Bronchus fibroblast of lung (primary cell): Measurements from ENCODE around the gene C19orf38. TPM values are rescaled to one million over a fixed set of nuclear protein-coding genes. Genes with fewer than 3 reads are reported as not detected.

Source experiments
- total RNA-seq: library from RNA; depleted of rRNA; stranded (reverse); fragments of >200 nt; gene quantifications from 2 replicates; pipeline ENCODE4 v1.2.3, GENCODE V29; 2015

The C19orf38 gene, protein sequence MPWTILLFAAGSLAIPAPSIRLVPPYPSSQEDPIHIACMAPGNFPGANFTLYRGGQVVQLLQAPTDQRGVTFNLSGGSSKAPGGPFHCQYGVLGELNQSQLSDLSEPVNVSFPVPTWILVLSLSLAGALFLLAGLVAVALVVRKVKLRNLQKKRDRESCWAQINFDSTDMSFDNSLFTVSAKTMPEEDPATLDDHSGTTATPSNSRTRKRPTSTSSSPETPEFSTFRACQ
- 0.15 and 0.17 TPM in 2 replicates for total RNA-seq

DNA sequence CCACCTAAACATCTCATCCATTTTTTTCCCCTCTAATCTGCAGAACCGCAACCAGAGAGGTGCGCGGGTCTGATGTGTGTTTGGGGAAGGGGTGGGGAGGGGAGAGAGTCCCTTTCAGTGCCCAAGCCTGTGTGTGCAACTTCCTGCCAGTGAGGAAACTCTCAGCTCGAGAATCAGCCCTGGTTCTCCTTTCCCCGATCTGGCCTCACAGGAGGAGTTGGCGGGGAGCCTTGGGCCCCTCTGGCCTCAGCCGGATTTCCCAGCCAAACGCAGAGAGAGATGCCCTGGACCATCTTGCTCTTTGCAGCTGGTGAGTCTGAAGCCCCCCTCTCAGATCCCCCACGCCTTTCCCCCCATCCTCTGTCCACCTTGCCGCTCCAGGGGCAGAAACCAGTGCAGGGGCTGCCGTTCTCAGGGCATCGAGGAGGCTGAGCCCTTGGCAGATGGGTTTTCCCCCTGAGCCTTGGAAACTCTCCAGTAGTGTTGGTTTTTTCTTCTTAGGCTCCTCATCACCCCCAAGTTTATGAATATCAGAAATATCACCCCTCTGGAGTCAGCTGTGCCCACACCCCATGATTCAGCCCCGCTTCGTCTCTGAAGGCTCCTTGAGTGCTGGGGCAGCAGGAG lies at the start of gene C19orf38:
C19orf38 (plus strand) TSS at position 186 of the 627 bp plus-strand sequence; CDS start at position 280, 94 bp downstream.

GRCh38 chr19:10835754-10836478 lies 12.3 kb upstream of the C19orf38 start, which contains the start of gene TMED1:
TSS of gene TMED1 (minus strand) at chr19:10836212. CDS start at chr19:10836191, 21 bp downstream.

DNA sequence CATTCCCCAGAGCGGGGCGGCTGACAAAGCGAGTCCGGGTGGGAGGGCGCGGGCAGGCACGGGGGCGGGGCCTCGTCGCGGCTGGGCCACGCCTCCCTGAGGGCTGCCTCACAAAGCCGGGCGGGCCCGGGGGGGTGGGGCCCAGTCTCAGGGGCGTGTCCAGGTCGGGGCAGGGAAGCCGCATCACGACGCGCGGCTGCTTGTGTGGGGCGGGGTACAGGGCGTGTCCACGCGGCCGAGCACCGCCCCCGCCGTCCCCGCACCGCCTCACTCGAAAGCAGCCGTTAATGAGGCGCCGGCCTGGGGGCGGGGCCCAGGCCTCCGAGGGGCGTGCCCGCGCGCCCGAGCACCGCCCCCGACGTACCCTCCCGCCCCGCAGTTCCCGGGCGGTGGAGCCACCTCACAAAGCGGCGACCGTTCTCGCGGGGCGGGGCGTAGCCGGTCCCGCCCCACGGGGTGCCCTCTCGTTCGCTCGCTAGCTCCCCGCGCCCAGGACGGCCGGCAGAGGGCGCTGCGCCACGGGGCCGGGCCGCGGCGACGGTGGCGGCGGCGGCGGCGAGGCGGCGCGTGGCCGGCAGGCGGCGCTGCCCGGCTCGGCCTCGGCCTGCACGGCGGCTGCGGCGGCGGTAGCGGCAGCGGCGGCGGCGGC lies 22.9 kb downstream of the C19orf38 start, which contains the start of gene CARM1:
CARM1 (plus strand) TSS at position 599 of the 649 bp plus-strand sequence. CDS start 150 bp downstream, outside the sequence.

Other genes with a start within 250 kb of the C19orf38 start
- 56.5 and 65.3 TPM in 2 replicates for gene SLC44A2, start 222.9 kb upstream of the C19orf38 start, total RNA-seq
- 122 and 140 TPM in 2 replicates for gene ILF3, start 194.1 kb upstream of the C19orf38 start, total RNA-seq
- gene QTRT1, start 147.0 kb upstream of the C19orf38 start, total RNA-seq, result 26.7 and 28.7 TPM in 2 replicates
- gene DNM2, start 130.3 kb upstream of the C19orf38 start, total RNA-seq, result 67.2 and 70.8 TPM in 2 replicates
- 48.3 and 52.6 TPM in 2 replicates for gene TMED1, start 12.2 kb upstream of the C19orf38 start, total RNA-seq
- 41.0 and 43.9 TPM in 2 replicates for gene CARM1, start 23.1 kb downstream of the C19orf38 start, total RNA-seq
- 83.4 and 94.5 TPM in 2 replicates for gene YIPF2, start 80.2 kb downstream of the C19orf38 start, total RNA-seq
- gene TIMM29, start 80.4 kb downstream of the C19orf38 start, total RNA-seq, result 23.9 and 30.0 TPM in 2 replicates
- 85.2 and 97.4 TPM in 2 replicates for gene SMARCA4, start 112.6 kb downstream of the C19orf38 start, total RNA-seq
- gene LDLR, start 241.0 kb downstream of the C19orf38 start, total RNA-seq, result 266 and 278 TPM in 2 replicates